ENCODE results near the gene METTL26.

DNA sequence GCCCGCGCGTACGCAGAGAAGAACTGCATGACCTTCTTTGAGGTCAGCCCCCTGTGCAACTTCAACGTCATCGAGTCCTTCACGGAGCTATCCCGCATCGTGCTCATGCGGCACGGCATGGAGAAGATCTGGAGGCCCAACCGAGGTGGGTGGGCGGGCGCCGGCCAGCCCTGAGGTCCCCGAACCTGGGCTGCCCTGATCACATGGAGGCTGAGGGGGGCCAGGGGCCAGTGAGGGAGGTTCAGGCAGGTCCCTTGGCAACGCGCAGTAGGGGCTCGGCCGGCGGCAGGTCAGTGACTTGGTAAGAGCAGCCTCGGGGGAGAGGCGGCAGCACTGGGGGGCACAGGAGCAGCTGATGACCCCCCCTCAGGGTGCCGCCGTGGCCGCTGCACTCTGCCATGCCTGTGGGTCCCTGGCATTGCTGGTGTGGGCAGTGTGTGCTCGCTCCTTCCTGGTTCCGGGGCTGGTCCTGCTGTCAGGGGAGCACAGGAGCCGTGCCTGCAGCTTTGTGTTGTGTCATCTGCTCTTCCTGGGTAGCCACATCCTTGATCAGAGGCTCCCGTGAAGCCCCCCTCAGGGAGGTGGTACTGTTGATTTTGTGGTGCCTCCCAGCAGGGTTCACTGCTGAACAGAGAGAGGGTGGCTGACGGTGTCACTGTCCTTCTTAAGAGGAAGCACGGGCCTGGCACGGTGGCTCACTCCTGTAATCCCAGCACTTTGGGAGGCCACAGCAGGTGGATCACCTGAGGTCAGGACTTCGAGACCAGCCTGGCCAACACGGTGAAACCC, 9.9 kb downstream of the METTL26 start:
- TF ChIP-seq EZH2phosphoT487 (IDR thresholded peaks at IDR 0.05; ENCODE audit: low read depth): no peak
- TF ChIP-seq, protein P1, sequence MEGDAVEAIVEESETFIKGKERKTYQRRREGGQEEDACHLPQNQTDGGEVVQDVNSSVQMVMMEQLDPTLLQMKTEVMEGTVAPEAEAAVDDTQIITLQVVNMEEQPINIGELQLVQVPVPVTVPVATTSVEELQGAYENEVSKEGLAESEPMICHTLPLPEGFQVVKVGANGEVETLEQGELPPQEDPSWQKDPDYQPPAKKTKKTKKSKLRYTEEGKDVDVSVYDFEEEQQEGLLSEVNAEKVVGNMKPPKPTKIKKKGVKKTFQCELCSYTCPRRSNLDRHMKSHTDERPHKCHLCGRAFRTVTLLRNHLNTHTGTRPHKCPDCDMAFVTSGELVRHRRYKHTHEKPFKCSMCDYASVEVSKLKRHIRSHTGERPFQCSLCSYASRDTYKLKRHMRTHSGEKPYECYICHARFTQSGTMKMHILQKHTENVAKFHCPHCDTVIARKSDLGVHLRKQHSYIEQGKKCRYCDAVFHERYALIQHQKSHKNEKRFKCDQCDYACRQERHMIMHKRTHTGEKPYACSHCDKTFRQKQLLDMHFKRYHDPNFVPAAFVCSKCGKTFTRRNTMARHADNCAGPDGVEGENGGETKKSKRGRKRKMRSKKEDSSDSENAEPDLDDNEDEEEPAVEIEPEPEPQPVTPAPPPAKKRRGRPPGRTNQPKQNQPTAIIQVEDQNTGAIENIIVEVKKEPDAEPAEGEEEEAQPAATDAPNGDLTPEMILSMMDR (IDR thresholded peaks at IDR 0.05; ENCODE audit: low read depth, low read length): no peak
